A673 (cell line): ENCODE results near the gene PKP3. TPM values are rescaled to one million over a fixed set of nuclear protein-coding genes. Genes with fewer than 3 reads are reported as not detected.
"Not testable (repeated sequence)": the region's sequence is repeated elsewhere in the genome, so short reads cannot be mapped to it uniquely, and the experiment has no call there.

Experiments
- BruUV-seq: library from RNA; stranded (reverse); fragments of 400-500 nt; replicated peaks from 2 replicates; lab custom pipeline; 2021; lab: Mats Ljungman, UMichigan
- CTCF ChIA-PET: fragments of 300-600 bp; sonication (Branson Sonifier 250); formaldehyde crosslinking; loops from one replicate; lab custom pipeline; 2022; ENCODE audit warnings: antibody characterized with exemption; lab: Charles Lee
- POLR2A ChIA-PET: fragments of 300-600 bp; sonication (Branson Sonifier 250); formaldehyde crosslinking; loops from one replicate; lab custom pipeline; 2022; ENCODE audit warnings: antibody characterized with exemption; ENCODE audit not compliant: low non-redundant PET; lab: Charles Lee
- DNase-seq: peaks from one replicate; pipeline ENCODE4 v3.0.0-alpha.2; 2015; ENCODE audit warnings: low spot score
- H3K27ac ChIP-seq: fragments of 200-600 bp; sonication (generic); 2 replicates; pipeline ENCODE4 v1.5.1; 2016; ENCODE audit warnings: mixed run types, low read depth, mild to moderate bottlenecking, mixed read lengths, antibody characterized with exemption, low read length; ENCODE audit not compliant: poor library complexity, severe bottlenecking
- H3K27me3 ChIP-seq: fragments of 200-600 bp; sonication (generic); replicated peaks from 2 replicates; pipeline ENCODE4 v1.6.1; 2017; ENCODE audit warnings: mixed run types, low read depth, mild to moderate bottlenecking, mixed read lengths, antibody characterized with exemption, low read length; ENCODE audit not compliant: insufficient read depth, poor library complexity
- H3K36me3 ChIP-seq: fragments of 200-600 bp; sonication (generic); 2 replicates; pipeline ENCODE4 v1.6.1; 2016; ENCODE audit warnings: mixed run types, mild to moderate bottlenecking, mixed read lengths, antibody characterized with exemption, low read length; ENCODE audit not compliant: insufficient read depth, poor library complexity, severe bottlenecking
- H3K4me1 ChIP-seq: fragments of 200-600 bp; sonication (generic); 2 replicates; pipeline ENCODE4 v1.6.1; 2017; ENCODE audit warnings: mixed run types, mild to moderate bottlenecking, mixed read lengths, antibody characterized with exemption, low read length; ENCODE audit not compliant: insufficient read depth, poor library complexity, severe bottlenecking
- H3K4me3 ChIP-seq: fragments of 200-600 bp; sonication (generic); 2 replicates; pipeline ENCODE4 v1.5.1; 2016; ENCODE audit warnings: low read depth, mixed run types, mild to moderate bottlenecking, mixed read lengths, low read length; ENCODE audit not compliant: poor library complexity, severe bottlenecking
- H3K9me3 ChIP-seq: fragments of 200-600 bp; sonication (generic); 2 replicates; pipeline ENCODE4 v1.6.1; 2016; ENCODE audit warnings: mixed run types, low read depth, mild to moderate bottlenecking, mixed read lengths, antibody characterized with exemption, low read length; ENCODE audit not compliant: poor library complexity, severe bottlenecking
- CTCF ChIP-seq: fragments of 300-800, 200-600 bp; sonication (generic); conservative IDR thresholded peaks from 2 replicates; pipeline ENCODE4 v1.5.1; 2017; ENCODE audit warnings: low read depth, mild to moderate bottlenecking, antibody characterized with exemption, low read length, moderate library complexity, mixed read lengths
- EZH2 ChIP-seq: fragments of 200-600 bp; sonication (generic); IDR thresholded peaks from 2 replicates; pipeline ENCODE4 v1.6.1; 2017; ENCODE audit warnings: borderline replicate concordance, low read depth, mild to moderate bottlenecking, mixed read lengths, antibody characterized with exemption, low read length; ENCODE audit not compliant: poor library complexity, severe bottlenecking
- intact Hi-C: fragments of 100-400 bp; cut with micrococcal nuclease; formaldehyde crosslinking; loops from one replicate; pipeline ENCODE4 v1.10.0; 2022; ENCODE audit not compliant: unreplicated experiment
- total RNA-seq: library from RNA; stranded (reverse); gene quantifications from 2 replicates; pipeline ENCODE4 v1.2.3, GENCODE V29; 2021

PKP3 gene
- total RNA-seq, 1 experiment from 2014 or later: not detected

GRCh38 chr11:386483-386882 is 7.5 kb upstream of the PKP3 start:
- intact Hi-C loops: no loop called here
- H3K4me1 ChIP-seq: no peaks in the 10 kb centered on the region
- ChIA-PET CTCF (no interaction called here), POLR2A (no interaction called here)
- no TSS peak for BruUV-seq
- no peaks in the 10 kb centered on the region for H3K27me3 ChIP-seq
- no peaks in the 10 kb centered on the region for H3K36me3 ChIP-seq
- no peak for DNase-seq
- H3K27ac ChIP-seq: no peak overlapping the region
- no peak overlapping the region for H3K4me3 ChIP-seq
- TF ChIP-seq CTCF (no peak), EZH2 (no peak)
- H3K9me3 ChIP-seq: peaks cover 6% of the 10 kb centered on the region

- ChIA-PET CTCF (no interaction called here), POLR2A (no interaction called here)
- Histone ChIP-seq H3K27me3 (no peaks in the 10 kb centered on the region), H3K4me1 (no peaks in the 10 kb centered on the region), H3K9me3 (peaks cover 6% of the 10 kb centered on the region), H3K36me3 (no peaks in the 10 kb centered on the region), H3K4me3 (no peak overlapping the region), H3K27ac (no peak overlapping the region)
- no peak for DNase-seq
- intact Hi-C loops: no loop called here
- no TSS peak for BruUV-seq
- TF ChIP-seq CTCF: no peak
- no peak for TF ChIP-seq EZH2
These were observed 6.7 kb upstream of the PKP3 start for GRCh38 chr11:387193-387793.

GRCh38 chr11:389369-389768 is 4.6 kb upstream of the PKP3 start:
- intact Hi-C loops, BruUV-seq, DNase-seq: not testable (repeated sequence)

GRCh38 chr11:390175-390574 is 3.8 kb upstream of the PKP3 start:
- Histone ChIP-seq H3K4me1 (no peaks in the 10 kb centered on the region), H3K27ac (no peak overlapping the region), H3K27me3 (no peaks in the 10 kb centered on the region), H3K36me3 (no peaks in the 10 kb centered on the region), H3K4me3 (no peak overlapping the region), H3K9me3 (peaks cover 6% of the 10 kb centered on the region)
- 0 out of 2 replicates have a peak, but pooled peaks have one; percentile 12 for TF ChIP-seq CTCF
- TF ChIP-seq EZH2: no peak
- ChIA-PET POLR2A (no interaction called here), CTCF (no interaction called here)
- BruUV-seq: no TSS peak
- DNase-seq: no peak
- intact Hi-C loops: no loop called here

More at GRCh38 chr11:389369-389768, 4.6 kb upstream of the PKP3 start:
- H3K27ac ChIP-seq, H3K27me3 ChIP-seq, POLR2A ChIA-PET, H3K4me3 ChIP-seq, H3K4me1 ChIP-seq, H3K36me3 ChIP-seq, H3K9me3 ChIP-seq: not testable (repeated sequence)
- CTCF ChIA-PET: interaction anchor here (1.1 kb wide), 1 partner anchor 18 kb away, joined by 4 read pairs; no protein-coding TSS in a partner anchor
